Vagina (tissue), 2 donors: Measurements from ENCODE around the gene SOS2.

ENCODE experiments used
- POLR2A ChIP-seq, 2 donors: fragments of 450-650 bp; IDR thresholded peaks; one replicate each; pipeline ENCODE4 v1.6.1; 2017; ENCODE audit warnings: antibody characterized with exemption in 2 of 2, mild to moderate bottlenecking in 2 of 2, moderate library complexity in 2 of 2
- TF ChIP-seq, protein P1 (sequence below), 3 experiments: fragments of 450-650 bp in 2 of 3; fragments of 200-600 bp in 1 of 3; sonication (generic) in 1 of 3; IDR thresholded peaks; one replicate each; pipeline ENCODE4 v1.5.1; 2017 to 2019; ENCODE audit warnings: antibody characterized with exemption in 3 of 3, mild to moderate bottlenecking in 2 of 3, moderate library complexity in 2 of 3

DNA sequence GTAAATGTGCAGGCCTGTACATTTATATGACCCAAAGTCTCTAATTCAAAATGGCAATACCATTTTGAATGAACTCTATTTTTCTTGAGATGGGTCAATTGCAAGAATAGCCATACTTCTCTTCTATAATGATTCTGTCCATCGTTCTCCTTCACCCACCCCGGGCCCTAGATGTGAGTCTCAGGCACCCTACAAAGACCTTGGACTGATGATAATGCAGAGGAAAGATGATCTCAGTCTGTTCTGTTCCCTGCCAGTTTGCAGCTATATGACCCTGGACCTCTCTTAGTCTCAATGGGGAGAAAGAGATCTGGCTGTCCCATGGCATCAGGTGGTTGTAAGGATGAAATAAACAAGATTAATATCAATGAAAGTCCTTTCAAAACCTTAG is 145.1 kb downstream of the SOS2 start:
- TF ChIP-seq, protein P1, sequence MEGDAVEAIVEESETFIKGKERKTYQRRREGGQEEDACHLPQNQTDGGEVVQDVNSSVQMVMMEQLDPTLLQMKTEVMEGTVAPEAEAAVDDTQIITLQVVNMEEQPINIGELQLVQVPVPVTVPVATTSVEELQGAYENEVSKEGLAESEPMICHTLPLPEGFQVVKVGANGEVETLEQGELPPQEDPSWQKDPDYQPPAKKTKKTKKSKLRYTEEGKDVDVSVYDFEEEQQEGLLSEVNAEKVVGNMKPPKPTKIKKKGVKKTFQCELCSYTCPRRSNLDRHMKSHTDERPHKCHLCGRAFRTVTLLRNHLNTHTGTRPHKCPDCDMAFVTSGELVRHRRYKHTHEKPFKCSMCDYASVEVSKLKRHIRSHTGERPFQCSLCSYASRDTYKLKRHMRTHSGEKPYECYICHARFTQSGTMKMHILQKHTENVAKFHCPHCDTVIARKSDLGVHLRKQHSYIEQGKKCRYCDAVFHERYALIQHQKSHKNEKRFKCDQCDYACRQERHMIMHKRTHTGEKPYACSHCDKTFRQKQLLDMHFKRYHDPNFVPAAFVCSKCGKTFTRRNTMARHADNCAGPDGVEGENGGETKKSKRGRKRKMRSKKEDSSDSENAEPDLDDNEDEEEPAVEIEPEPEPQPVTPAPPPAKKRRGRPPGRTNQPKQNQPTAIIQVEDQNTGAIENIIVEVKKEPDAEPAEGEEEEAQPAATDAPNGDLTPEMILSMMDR (IDR thresholded peaks at IDR 0.05): no peak
- no peak for TF ChIP-seq POLR2A (IDR thresholded peaks at IDR 0.05)
